Panc1 (cell line): ENCODE data around the gene DDX41. TPM values are rescaled to one million over a fixed set of nuclear protein-coding genes. Genes with fewer than 3 reads are reported as not detected.
"Not testable (repeated sequence)": the region's sequence is repeated elsewhere in the genome, so short reads cannot be mapped to it uniquely, and the experiment has no call there.

Experiments
- ATAC-seq: fragments of 200-7000 bp; cut with Tn5 transposase; 2 replicates; pipeline ENCODE4 v1.9.1; 2020; ENCODE audit warnings: mild to moderate bottlenecking, moderate library complexity
- BruUV-seq: library from RNA; stranded (reverse); fragments of 400-500 nt; replicated peaks from 2 replicates; lab custom pipeline; 2021; lab: Mats Ljungman, UMichigan
- CTCF ChIA-PET: fragments of 300-600 bp; sonication (Branson Sonifier 250); formaldehyde crosslinking; loops from one replicate; lab custom pipeline; 2022; ENCODE audit warnings: antibody characterized with exemption; lab: Charles Lee
- POLR2A ChIA-PET: fragments of 300-600 bp; sonication (Branson Sonifier 250); formaldehyde crosslinking; loops from one replicate; lab custom pipeline; 2022; ENCODE audit warnings: antibody characterized with exemption; lab: Charles Lee
- DNase-seq: peaks from one replicate; pipeline ENCODE4 v3.0.0-alpha.2; 2010; ENCODE audit warnings: low read depth, low spot score
- H3K27ac ChIP-seq: 2 replicates; pipeline ENCODE4 v1.5.1; 2011; ENCODE audit warnings: mild to moderate bottlenecking, low read length, inconsistent platforms
- H3K27me3 ChIP-seq: fragments of 200-500 bp; sonication (Bioruptor generic); 2 replicates; pipeline ENCODE4 v1.6.0; 2014; ENCODE audit warnings: low read length, inconsistent platforms; ENCODE audit not compliant: control insufficient read depth, insufficient read depth
- H3K36me3 ChIP-seq: fragments of 200-500 bp; sonication (Bioruptor generic); 2 replicates; pipeline ENCODE4 v1.5.1; 2014; ENCODE audit warnings: inconsistent platforms, mild to moderate bottlenecking, low read length, moderate library complexity; ENCODE audit not compliant: control insufficient read depth, insufficient read depth
- H3K4me1 ChIP-seq: 2 replicates; pipeline ENCODE4 v1.5.1; 2011; ENCODE audit warnings: inconsistent platforms, mild to moderate bottlenecking, low read length, moderate library complexity; ENCODE audit not compliant: control insufficient read depth, insufficient read depth
- H3K4me3 ChIP-seq, 2 experiments: 2 replicates each; pipeline ENCODE4 v1.5.1; 2011 to 2012; ENCODE audit warnings: low read depth in 2 of 2, low read length in 2 of 2, mild to moderate bottlenecking in 2 of 2, inconsistent platforms in 1 of 2, moderate library complexity in 1 of 2
- H3K9me3 ChIP-seq: fragments of 200-500 bp; sonication (Bioruptor generic); 2 replicates; pipeline ENCODE4 v1.5.1; 2014; ENCODE audit warnings: low read depth, mild to moderate bottlenecking, inconsistent platforms, low read length, moderate library complexity; ENCODE audit not compliant: control insufficient read depth, insufficient read depth
- POLR2AphosphoS5 ChIP-seq: IDR thresholded peaks from 2 replicates; pipeline ENCODE4 v1.6.1; 2012; ENCODE audit warnings: mild to moderate bottlenecking, low read depth, low read length, moderate library complexity
- SIN3A ChIP-seq: IDR thresholded peaks from 2 replicates; pipeline ENCODE4 v1.6.1; 2012; ENCODE audit warnings: low read depth, mild to moderate bottlenecking, low read length, moderate library complexity, borderline replicate concordance; ENCODE audit not compliant: insufficient read depth
- TCF7L2 ChIP-seq: IDR thresholded peaks from 2 replicates; pipeline ENCODE4 v1.6.1; 2011; ENCODE audit warnings: mild to moderate bottlenecking, low read depth, low read length, inconsistent platforms
- in situ Hi-C: cut with HindIII; loops from 2 replicates; pipeline ENCODE4 v1.10.0; 2016; ENCODE audit warnings: low sequenced_read_pairs, low pct_unique_long_range_greater_than_20kb
- intact Hi-C: fragments of 100-400 bp; cut with micrococcal nuclease; formaldehyde crosslinking; loops from one replicate; pipeline ENCODE4 v1.10.0; 2022; ENCODE audit not compliant: unreplicated experiment
- total RNA-seq: library from RNA; stranded (reverse); gene quantifications from one replicate; pipeline ENCODE4 v1.2.1, GENCODE V29; 2021; ENCODE audit not compliant: unreplicated experiment
- TF ChIP-seq, protein P1 (sequence below): fragments of 450-650 bp; IDR thresholded peaks from 2 replicates; pipeline ENCODE4 v1.5.1; 2017; ENCODE audit warnings: mild to moderate bottlenecking
- TF ChIP-seq, protein P2 (sequence below), 2 experiments: IDR thresholded peaks; 2 replicates each; pipeline ENCODE4 v1.6.1; 2011 to 2012; ENCODE audit warnings: low read depth in 2 of 2, control low read depth in 1 of 2, low read length in 1 of 2, mild to moderate bottlenecking in 1 of 2, moderate library complexity in 1 of 2; ENCODE audit not compliant: insufficient read depth in 1 of 2

The DDX41 gene
- total RNA-seq, 1 experiment from 2014 or later, result 111 TPM

DNA sequence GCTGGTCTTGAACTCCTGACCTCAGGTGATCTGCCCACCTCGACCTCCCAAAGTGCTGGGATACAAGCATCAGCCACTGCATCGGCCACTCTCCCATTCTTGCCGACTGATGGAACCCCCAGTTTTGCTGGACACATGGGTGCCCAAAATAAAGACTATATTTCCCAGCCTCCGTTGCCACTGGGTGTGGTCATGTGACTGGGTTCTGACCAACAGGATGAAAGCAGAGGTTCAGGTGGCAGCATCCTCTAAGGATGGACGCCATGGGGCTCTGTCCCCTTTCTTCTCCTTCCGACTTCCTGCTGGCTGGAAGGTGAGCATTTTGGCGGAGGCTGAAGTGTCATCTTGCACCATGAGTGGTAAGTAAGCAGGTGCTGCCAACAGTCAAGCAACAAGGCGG is 29.6 kb downstream of the DDX41 start:
- no peak overlapping the region for H3K4me3 ChIP-seq
- no TSS peak for BruUV-seq
- peaks cover 4% of the 10 kb centered on the region; the same call in 1 of the 2 replicates for H3K4me1 ChIP-seq
- POLR2A ChIA-PET, result no interaction called here
- DNase-seq, result no peak
- H3K27me3 ChIP-seq, result no peaks in the 10 kb centered on the region
- CTCF ChIA-PET, result no interaction called here
- no peaks in the 10 kb centered on the region for H3K9me3 ChIP-seq
- no peak overlapping the region for H3K27ac ChIP-seq
- TF ChIP-seq, protein P1, sequence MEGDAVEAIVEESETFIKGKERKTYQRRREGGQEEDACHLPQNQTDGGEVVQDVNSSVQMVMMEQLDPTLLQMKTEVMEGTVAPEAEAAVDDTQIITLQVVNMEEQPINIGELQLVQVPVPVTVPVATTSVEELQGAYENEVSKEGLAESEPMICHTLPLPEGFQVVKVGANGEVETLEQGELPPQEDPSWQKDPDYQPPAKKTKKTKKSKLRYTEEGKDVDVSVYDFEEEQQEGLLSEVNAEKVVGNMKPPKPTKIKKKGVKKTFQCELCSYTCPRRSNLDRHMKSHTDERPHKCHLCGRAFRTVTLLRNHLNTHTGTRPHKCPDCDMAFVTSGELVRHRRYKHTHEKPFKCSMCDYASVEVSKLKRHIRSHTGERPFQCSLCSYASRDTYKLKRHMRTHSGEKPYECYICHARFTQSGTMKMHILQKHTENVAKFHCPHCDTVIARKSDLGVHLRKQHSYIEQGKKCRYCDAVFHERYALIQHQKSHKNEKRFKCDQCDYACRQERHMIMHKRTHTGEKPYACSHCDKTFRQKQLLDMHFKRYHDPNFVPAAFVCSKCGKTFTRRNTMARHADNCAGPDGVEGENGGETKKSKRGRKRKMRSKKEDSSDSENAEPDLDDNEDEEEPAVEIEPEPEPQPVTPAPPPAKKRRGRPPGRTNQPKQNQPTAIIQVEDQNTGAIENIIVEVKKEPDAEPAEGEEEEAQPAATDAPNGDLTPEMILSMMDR, result no peak
- peaks cover 3% of the 10 kb centered on the region; the same call in 1 of the 2 replicates for H3K36me3 ChIP-seq
- intact Hi-C loops (no loop called here), in situ Hi-C loops (no loop called here)
- ATAC-seq, result no peak

DNA sequence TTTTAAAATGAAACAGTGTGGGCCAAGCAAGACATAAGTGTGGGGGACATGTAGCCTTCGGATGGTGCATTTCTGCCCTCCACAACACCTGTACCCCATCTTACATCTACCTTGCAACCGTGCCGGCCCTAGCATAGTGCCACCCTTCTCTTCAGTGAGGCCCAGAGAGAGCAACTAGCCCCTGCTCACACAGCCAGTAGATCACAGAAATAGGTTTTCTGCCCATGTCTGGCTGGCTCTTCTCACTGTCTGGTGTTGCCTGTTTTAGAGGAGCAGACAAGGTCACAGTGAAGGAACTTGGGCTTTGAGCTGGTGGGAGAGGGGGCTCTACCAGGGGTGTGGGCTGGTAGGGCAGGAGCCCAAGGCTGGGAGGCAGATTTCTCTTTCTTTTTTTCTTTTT is 30.5 kb downstream of the DDX41 start:
- CTCF ChIA-PET, result no interaction called here
- H3K27me3 ChIP-seq, result no peaks in the 10 kb centered on the region
- DNase-seq (no peak), ATAC-seq (no peak)
- POLR2A ChIA-PET, result no interaction called here
- in situ Hi-C loops (no loop called here), intact Hi-C loops (no loop called here)
- no peaks in the 10 kb centered on the region for H3K9me3 ChIP-seq
- no peak overlapping the region for H3K4me3 ChIP-seq
- no TSS peak for BruUV-seq
- H3K27ac ChIP-seq, result no peak overlapping the region
- H3K4me1 ChIP-seq, result peaks cover 3% of the 10 kb centered on the region; the same call in 1 of the 2 replicates
- H3K36me3 ChIP-seq, result peaks cover 3% of the 10 kb centered on the region; the same call in 1 of the 2 replicates
- TF ChIP-seq, protein P2, sequence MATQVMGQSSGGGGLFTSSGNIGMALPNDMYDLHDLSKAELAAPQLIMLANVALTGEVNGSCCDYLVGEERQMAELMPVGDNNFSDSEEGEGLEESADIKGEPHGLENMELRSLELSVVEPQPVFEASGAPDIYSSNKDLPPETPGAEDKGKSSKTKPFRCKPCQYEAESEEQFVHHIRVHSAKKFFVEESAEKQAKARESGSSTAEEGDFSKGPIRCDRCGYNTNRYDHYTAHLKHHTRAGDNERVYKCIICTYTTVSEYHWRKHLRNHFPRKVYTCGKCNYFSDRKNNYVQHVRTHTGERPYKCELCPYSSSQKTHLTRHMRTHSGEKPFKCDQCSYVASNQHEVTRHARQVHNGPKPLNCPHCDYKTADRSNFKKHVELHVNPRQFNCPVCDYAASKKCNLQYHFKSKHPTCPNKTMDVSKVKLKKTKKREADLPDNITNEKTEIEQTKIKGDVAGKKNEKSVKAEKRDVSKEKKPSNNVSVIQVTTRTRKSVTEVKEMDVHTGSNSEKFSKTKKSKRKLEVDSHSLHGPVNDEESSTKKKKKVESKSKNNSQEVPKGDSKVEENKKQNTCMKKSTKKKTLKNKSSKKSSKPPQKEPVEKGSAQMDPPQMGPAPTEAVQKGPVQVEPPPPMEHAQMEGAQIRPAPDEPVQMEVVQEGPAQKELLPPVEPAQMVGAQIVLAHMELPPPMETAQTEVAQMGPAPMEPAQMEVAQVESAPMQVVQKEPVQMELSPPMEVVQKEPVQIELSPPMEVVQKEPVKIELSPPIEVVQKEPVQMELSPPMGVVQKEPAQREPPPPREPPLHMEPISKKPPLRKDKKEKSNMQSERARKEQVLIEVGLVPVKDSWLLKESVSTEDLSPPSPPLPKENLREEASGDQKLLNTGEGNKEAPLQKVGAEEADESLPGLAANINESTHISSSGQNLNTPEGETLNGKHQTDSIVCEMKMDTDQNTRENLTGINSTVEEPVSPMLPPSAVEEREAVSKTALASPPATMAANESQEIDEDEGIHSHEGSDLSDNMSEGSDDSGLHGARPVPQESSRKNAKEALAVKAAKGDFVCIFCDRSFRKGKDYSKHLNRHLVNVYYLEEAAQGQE (IDR thresholded peaks at IDR 0.05; ENCODE audit: insufficient read depth in 1 of 2, low read depth in 2 of 2, low read length in 1 of 2), result no peak
- TF ChIP-seq SIN3A (no peak), POLR2AphosphoS5 (no peak), TCF7L2 (no peak)
- TF ChIP-seq, protein P1, result no peak

DNA sequence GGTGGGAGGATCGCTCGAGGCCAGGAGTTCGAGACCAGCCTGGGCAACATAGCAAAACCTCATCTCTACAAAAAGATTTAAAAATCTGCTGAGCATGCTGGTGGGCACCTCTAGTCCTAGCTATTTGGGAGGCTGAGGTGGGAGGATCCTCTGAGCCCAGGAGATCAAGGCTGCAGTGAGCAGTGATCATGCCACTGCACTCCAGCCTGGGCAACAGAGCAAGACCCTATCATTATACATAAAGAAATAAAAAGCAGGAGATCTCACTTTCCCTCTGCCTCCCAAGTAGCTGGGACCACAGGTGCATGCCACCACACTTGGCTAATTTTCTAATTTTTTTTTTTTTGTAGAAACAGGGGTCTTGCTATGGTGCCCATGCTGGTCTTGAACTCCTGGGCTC is 31.0 kb downstream of the DDX41 start:
- H3K27ac ChIP-seq, ATAC-seq, POLR2A ChIA-PET, BruUV-seq, H3K27me3 ChIP-seq, CTCF ChIA-PET, H3K4me3 ChIP-seq, H3K36me3 ChIP-seq, in situ Hi-C loops, intact Hi-C loops, H3K9me3 ChIP-seq, DNase-seq, H3K4me1 ChIP-seq: not testable (repeated sequence)
